IMR-90 (cell line): Measurements from ENCODE around the gene ANKRD7. TPM values are rescaled to one million over a fixed set of nuclear protein-coding genes. Genes with fewer than 3 reads are reported as not detected.

Experiments used
- ATAC-seq: fragments of 200-7000 bp; cut with Tn5 transposase; 2 replicates; pipeline ENCODE4 v1.9.1; 2020; ENCODE audit warnings: low read depth, mild to moderate bottlenecking, moderate library complexity
- BruUV-seq: library from RNA; stranded (reverse); fragments of 400-500 nt; replicated peaks from 2 replicates; lab custom pipeline; 2021; lab: Mats Ljungman, UMichigan
- CTCF ChIA-PET: fragments of 300-600 bp; formaldehyde crosslinking; extraction: SDS; loops from one replicate; lab custom pipeline; 2021; ENCODE audit warnings: antibody characterized with exemption; lab: Yijun Ruan, JAX
- POLR2A ChIA-PET: fragments of 300-600 bp; sonication (Branson Sonifier 250); formaldehyde crosslinking; loops from one replicate; lab custom pipeline; 2022; ENCODE audit warnings: antibody characterized with exemption; ENCODE audit not compliant: unreplicated experiment; lab: Charles Lee
- DNase-seq: peaks from one replicate; pipeline ENCODE4 v3.0.0; 2013
- H2AFZ ChIP-seq: replicated peaks from 2 replicates; pipeline ENCODE3; 2013; ENCODE audit warnings: low read length, mild to moderate bottlenecking; ENCODE audit not compliant: poor library complexity
- H2AK5ac ChIP-seq: 2 replicates; pipeline ENCODE4 v1.6.1; 2013; ENCODE audit warnings: low read depth, low read length, inconsistent platforms
- H2AK9ac ChIP-seq: replicated peaks from 2 replicates; pipeline ENCODE3; 2013; ENCODE audit warnings: mild to moderate bottlenecking, low read depth, low read length, moderate library complexity; ENCODE audit not compliant: poor library complexity
- H2BK120ac ChIP-seq: 2 replicates; pipeline ENCODE4 v1.6.1; 2013; ENCODE audit warnings: low read depth, low read length, inconsistent platforms
- H2BK15ac ChIP-seq: 3 replicates; pipeline ENCODE4 v1.6.1; 2013; ENCODE audit warnings: low read depth, low read length, inconsistent platforms
- H2BK20ac ChIP-seq: 2 replicates; pipeline ENCODE4 v1.6.1; 2013; ENCODE audit warnings: low read depth, mild to moderate bottlenecking, inconsistent platforms, low read length, moderate library complexity
- H2BK5ac ChIP-seq: 2 replicates; pipeline ENCODE4 v1.6.1; 2013; ENCODE audit warnings: mild to moderate bottlenecking, low read depth, low read length, inconsistent platforms; ENCODE audit not compliant: poor library complexity, severe bottlenecking
- H3K14ac ChIP-seq: replicated peaks from 2 replicates; pipeline ENCODE4 v1.6.1; 2013; ENCODE audit warnings: low read depth, low read length, inconsistent platforms
- H3K18ac ChIP-seq: 2 replicates; pipeline ENCODE4 v1.6.1; 2013; ENCODE audit warnings: low read depth, low read length, control low read depth
- H3K23ac ChIP-seq: 2 replicates; pipeline ENCODE4 v1.6.1; 2013; ENCODE audit warnings: low read depth, low read length, inconsistent platforms
- H3K27ac ChIP-seq: 2 replicates; pipeline ENCODE4 v1.5.1; 2013; ENCODE audit warnings: mild to moderate bottlenecking, control low read depth, low read length; ENCODE audit not compliant: insufficient read depth
- H3K27me3 ChIP-seq: 2 replicates; pipeline ENCODE4 v1.6.1; 2013; ENCODE audit warnings: low read length; ENCODE audit not compliant: control insufficient read depth, insufficient read depth
- H3K36me3 ChIP-seq: 2 replicates; pipeline ENCODE4 v1.6.1; 2013; ENCODE audit warnings: low read length, mixed read lengths; ENCODE audit not compliant: control insufficient read depth, insufficient read depth
- H3K4ac ChIP-seq: 2 replicates; pipeline ENCODE4 v1.6.1; 2013; ENCODE audit warnings: low read depth, low read length, inconsistent platforms
- H3K4me1 ChIP-seq: 2 replicates; pipeline ENCODE4 v1.6.1; 2013; ENCODE audit warnings: low read length, mixed read lengths; ENCODE audit not compliant: control insufficient read depth, insufficient read depth
- H3K4me2 ChIP-seq: 2 replicates; pipeline ENCODE4 v1.6.1; 2013; ENCODE audit warnings: low read depth, mild to moderate bottlenecking, control low read depth, low read length, moderate library complexity
- H3K4me3 ChIP-seq: 2 replicates; pipeline ENCODE4 v1.5.1; 2013; ENCODE audit warnings: low read depth, mild to moderate bottlenecking, control low read depth, low read length, moderate library complexity; ENCODE audit not compliant: insufficient read depth
- H3K56ac ChIP-seq: 2 replicates; pipeline ENCODE4 v1.6.1; 2013; ENCODE audit warnings: low read length, inconsistent platforms; ENCODE audit not compliant: insufficient read depth; ENCODE audit errors: extremely low read depth
- H3K79me1 ChIP-seq, 2 experiments: 2 replicates each; pipeline ENCODE4 v1.6.1; 2013; ENCODE audit warnings: low read length in 2 of 2, inconsistent platforms in 1 of 2, low read depth in 1 of 2
- H3K9ac ChIP-seq: 2 replicates; pipeline ENCODE4 v1.6.1; 2013; ENCODE audit warnings: low read depth, low read length, control low read depth
- H3K9me1 ChIP-seq: 2 replicates; pipeline ENCODE4 v1.6.1; 2013; ENCODE audit warnings: low read length, inconsistent platforms; ENCODE audit not compliant: insufficient read depth
- H3K9me3 ChIP-seq: 2 replicates; pipeline ENCODE4 v1.6.1; 2013; ENCODE audit warnings: low read length; ENCODE audit not compliant: control insufficient read depth, insufficient read depth
- H4K20me1 ChIP-seq: 2 replicates; pipeline ENCODE4 v1.6.1; 2013; ENCODE audit warnings: low read length, inconsistent platforms; ENCODE audit not compliant: insufficient read depth
- H4K5ac ChIP-seq: 2 replicates; pipeline ENCODE4 v1.6.1; 2013; ENCODE audit warnings: mild to moderate bottlenecking, low read depth, low read length, control low read depth
- H4K8ac ChIP-seq, 2 experiments: 2 replicates each; pipeline ENCODE4 v1.6.1; 2013; ENCODE audit warnings: low read depth in 2 of 2, low read length in 2 of 2, control low read depth in 1 of 2, inconsistent platforms in 1 of 2
- H4K91ac ChIP-seq: 2 replicates; pipeline ENCODE4 v1.6.1; 2013; ENCODE audit warnings: low read depth, low read length, inconsistent platforms; ENCODE audit not compliant: insufficient read depth
- NFE2L2 ChIP-seq: fragments of 150-350 bp; IDR thresholded peaks from 2 replicates; pipeline ENCODE4 v1.6.1; 2016; ENCODE audit warnings: low read depth, mild to moderate bottlenecking, low read length
- RFX5 ChIP-seq: IDR thresholded peaks from 2 replicates; pipeline ENCODE4 v1.8.0; 2012; ENCODE audit warnings: low read depth, mild to moderate bottlenecking, low read length, moderate library complexity
- SMC3 ChIP-seq: fragments of 150-350 bp; IDR thresholded peaks from 2 replicates; pipeline ENCODE4 v1.6.1; 2016; ENCODE audit warnings: low read depth, mild to moderate bottlenecking, antibody characterized with exemption, low read length, moderate library complexity
- dilution Hi-C: fragments of 300-500 bp; cut with HindIII; formaldehyde crosslinking; loops from one replicate; pipeline ENCODE4 v1.14.3; 2018; ENCODE audit warnings: low sequenced_read_pairs; ENCODE audit not compliant: unreplicated experiment
- in situ Hi-C: fragments of 300-500 bp; cut with MboI; formaldehyde crosslinking; loops from 3 replicates; pipeline ENCODE4 v1.14.3; 2019; ENCODE audit warnings: low sequenced_read_pairs, inconsistent platforms, mixed read lengths
- intact Hi-C: fragments of 100-400 bp; cut with micrococcal nuclease; formaldehyde crosslinking; loops from 2 replicates; pipeline ENCODE4 v1.10.0; 2022
- polyA plus RNA-seq, 3 experiments: library from polyadenylated mRNA; depleted of rRNA; stranded (reverse); fragments of >200 nt; gene quantifications; 2 replicates each; pipeline ENCODE4 v1.2.3, GENCODE V29; 2012; ENCODE audit warnings: low replicate concordance in 1 of 3
- total RNA-seq: library from RNA; depleted of rRNA; stranded (reverse); fragments of >200 nt; gene quantifications from 2 replicates; pipeline ENCODE4 v1.2.3, GENCODE V29; 2012; rRNA removed

ANKRD7 gene
- total and polyA plus RNA-seq, 2 of the 4 experiments (the other 2 are of a cell fraction), result 0.17 to 0.18 TPM

- H3K9me3 ChIP-seq, result peaks cover 9% of the 10 kb centered on the region; the same call in 1 of the 2 replicates
- no peak overlapping the region for H2AFZ ChIP-seq
- no peak overlapping the region for H4K5ac ChIP-seq
- H3K4me2 ChIP-seq, result no peak overlapping the region
- no peak overlapping the region for H2AK5ac ChIP-seq
- no peak overlapping the region for H3K23ac ChIP-seq
- no peaks in the 10 kb centered on the region for H3K4me1 ChIP-seq
- H3K4me3 ChIP-seq, result no peak overlapping the region
- H4K20me1 ChIP-seq, result no peaks in the 10 kb centered on the region
- DNase-seq (no peak), ATAC-seq (no peak)
- in situ Hi-C loops, result no loop called here
- no peak overlapping the region for H2BK15ac ChIP-seq
- POLR2A ChIA-PET, result no interaction called here
- no peak overlapping the region for H2BK120ac ChIP-seq
- no peak overlapping the region for H3K4ac ChIP-seq
- H2BK20ac ChIP-seq, result no peak overlapping the region
- H2BK5ac ChIP-seq, result no peak overlapping the region
- H3K18ac ChIP-seq, result no peak overlapping the region
- TF ChIP-seq SMC3 (no peak), RFX5 (no peak), NFE2L2 (no peak)
- intact Hi-C loops, result no loop called here
- dilution Hi-C loops, result no loop called here
- CTCF ChIA-PET, result no interaction called here
- no peak overlapping the region for H4K91ac ChIP-seq
- H3K9ac ChIP-seq, result no peak overlapping the region
- no peaks in the 10 kb centered on the region for H3K27me3 ChIP-seq
- no TSS peak for BruUV-seq
- H2AK9ac ChIP-seq, result no peak overlapping the region
- no peaks in the 10 kb centered on the region for H3K9me1 ChIP-seq
- H3K36me3 ChIP-seq, result no peaks in the 10 kb centered on the region
- H3K56ac ChIP-seq, result no peak overlapping the region
- H3K79me1 ChIP-seq, result no peaks in the 10 kb centered on the region
- no peak overlapping the region for H4K8ac ChIP-seq
- H3K14ac ChIP-seq, result no peak overlapping the region
- no peak overlapping the region for H3K27ac ChIP-seq
These were observed 65.0 kb downstream of the ANKRD7 start for GRCh38 chr7:118289476-118289875.

Other genes starting within 250 kb of the ANKRD7 start
- 9.7 and 33.9 TPM in 2 replicates for gene LSM8, start 40.5 kb upstream of the ANKRD7 start, total RNA-seq
- gene LSM8, start 40.5 kb upstream of the ANKRD7 start, polyA plus RNA-seq (2012; rRNA removed), result 27.0 and 30.2 TPM in 2 replicates